NT2/D1 (cell line): Measurements from ENCODE around the gene OR9Q1.

Source experiments
- YY1 ChIP-seq: IDR thresholded peaks from 2 replicates; pipeline ENCODE4 v1.6.1; 2011; ENCODE audit not compliant: insufficient read length, insufficient read depth
- ZNF274 ChIP-seq: IDR thresholded peaks from 2 replicates; pipeline ENCODE4 v1.6.1; 2011; ENCODE audit warnings: mild to moderate bottlenecking, low read depth, low read length

DNA sequence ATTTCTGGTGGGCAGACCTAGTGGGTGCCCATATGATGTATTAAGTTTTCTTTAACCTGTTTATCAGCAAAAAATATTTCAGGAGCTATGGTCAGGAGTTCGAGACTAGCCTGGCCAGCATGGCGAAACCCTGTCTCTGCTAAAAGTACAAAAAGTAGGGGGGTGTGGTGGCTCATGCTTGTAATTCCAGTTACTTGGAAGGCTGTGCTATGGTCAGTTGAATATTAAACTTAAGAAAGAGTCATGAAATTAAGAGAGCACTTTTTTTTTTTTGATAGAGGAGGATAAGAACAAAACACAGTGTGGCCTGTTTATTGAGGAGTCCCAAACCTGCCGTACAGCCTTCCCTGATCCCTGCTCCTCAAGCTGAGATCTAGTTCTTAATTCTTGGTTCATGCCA, 36.9 kb downstream of the OR9Q1 start:
- TF ChIP-seq ZNF274 (no peak), YY1 (no peak)
